HCT116 (cell line): Measurements from ENCODE around the gene GPX5. TPM values are rescaled to one million over a fixed set of nuclear protein-coding genes. Genes with fewer than 3 reads are reported as not detected.

Experiments
- ATAC-seq: fragments of 200-7000 bp; cut with Tn5 transposase; 2 replicates; pipeline ENCODE4 v1.9.1; 2020; ENCODE audit warnings: mild to moderate bottlenecking, moderate library complexity
- BruUV-seq: library from RNA; stranded (reverse); fragments of 400-500 nt; replicated peaks from 2 replicates; lab custom pipeline; 2021; lab: Mats Ljungman, UMichigan
- CTCF ChIA-PET: fragments of 300-600 bp; sonication (Branson Sonifier 250); formaldehyde crosslinking; loops from one replicate; lab custom pipeline; 2021; ENCODE audit warnings: antibody characterized with exemption; lab: Charles Lee
- POLR2A ChIA-PET: fragments of 300-600, 350-600 bp; sonication (Branson Sonifier 250); formaldehyde crosslinking; loops from one replicate; lab custom pipeline; 2021; ENCODE audit warnings: antibody characterized with exemption; lab: Charles Lee
- RAD21 ChIA-PET, 2 experiments: fragments of 300-600 bp; sonication (Branson Sonifier 250); formaldehyde crosslinking; loops; one replicate each; lab custom pipeline; 2023; ENCODE audit warnings: low total read pairs in 2 of 2; ENCODE audit not compliant: uncharacterized antibody in 2 of 2, unreplicated experiment in 2 of 2, low non-redundant PET in 1 of 2; lab: Charles Lee
- DNase-seq: peaks from one replicate; pipeline ENCODE4 v3.0.0-alpha.2; 2010; ENCODE audit warnings: low read depth, low spot score
- H2AFZ ChIP-seq: fragments of 200-600 bp; shearing (Covaris generic), sonication (generic); 2 replicates; pipeline ENCODE4 v1.6.1; 2017; ENCODE audit warnings: low read depth, mixed run types, mixed read lengths, antibody characterized with exemption, low read length; ENCODE audit not compliant: poor library complexity, severe bottlenecking
- H3K27ac ChIP-seq: 2 replicates; pipeline ENCODE4 v1.5.1; 2012; ENCODE audit warnings: low read depth, low read length
- H3K27me3 ChIP-seq: fragments of 200-600 bp; sonication (generic); 2 replicates; pipeline ENCODE4 v1.6.1; 2016; ENCODE audit warnings: mixed run types, low read length, mixed read lengths; ENCODE audit not compliant: insufficient read depth
- H3K36me3 ChIP-seq, 2 experiments: fragments of 200-500 bp in 1 of 2; fragments of 200-600 bp in 1 of 2; sonication (Bioruptor generic) in 1 of 2; sonication (generic) in 1 of 2; 2 replicates each; pipeline versions ENCODE4 v1.5.1 to v1.6.1; 2014 to 2016; ENCODE audit warnings: low read length in 2 of 2, inconsistent platforms in 1 of 2, mixed read lengths in 1 of 2, mixed run types in 1 of 2; ENCODE audit not compliant: insufficient read depth in 2 of 2, control insufficient read depth in 1 of 2
- H3K4me1 ChIP-seq, 2 experiments: fragments of 200-600 bp in 1 of 2; sonication (generic) in 1 of 2; 2 replicates each; pipeline versions ENCODE4 v1.5.1 to v1.6.1; 2012 to 2017; ENCODE audit warnings: low read length in 2 of 2, inconsistent platforms in 1 of 2, mild to moderate bottlenecking in 1 of 2, mixed read lengths in 1 of 2, mixed run types in 1 of 2, moderate library complexity in 1 of 2; ENCODE audit not compliant: insufficient read depth in 2 of 2, control insufficient read depth in 1 of 2
- H3K4me2 ChIP-seq: fragments of 200-600 bp; sonication (generic); 2 replicates; pipeline ENCODE4 v1.6.1; 2017; ENCODE audit warnings: mixed run types, low read length, mixed read lengths
- H3K4me3 ChIP-seq, 2 experiments: fragments of 200-600 bp in 1 of 2; sonication (generic) in 1 of 2; replicated peaks in 1 of 2; 2 replicates each; pipeline ENCODE4 v1.5.1; 2011 to 2016; ENCODE audit warnings: low read length in 2 of 2, control low read depth in 1 of 2, low read depth in 1 of 2, mild to moderate bottlenecking in 1 of 2, mixed read lengths in 1 of 2, mixed run types in 1 of 2
- H3K79me2 ChIP-seq: fragments of 200-600 bp; sonication (generic); 2 replicates; pipeline ENCODE4 v1.6.1; 2017; ENCODE audit warnings: mild to moderate bottlenecking, mixed run types, low read length, moderate library complexity, mixed read lengths; ENCODE audit not compliant: insufficient read depth
- H3K9ac ChIP-seq: fragments of 200-600 bp; sonication (generic); 2 replicates; pipeline ENCODE4 v1.6.1; 2016; ENCODE audit warnings: low read length, mixed read lengths
- H3K9me2 ChIP-seq: fragments of 200-600 bp; sonication (generic), shearing (Covaris generic); 2 replicates; pipeline ENCODE4 v1.6.1; 2017; ENCODE audit warnings: mixed run types, mild to moderate bottlenecking, moderate library complexity; ENCODE audit not compliant: insufficient read depth
- H3K9me3 ChIP-seq, 2 experiments: fragments of 200-500 bp in 1 of 2; fragments of 200-600 bp in 1 of 2; sonication (Bioruptor generic) in 1 of 2; sonication (generic) in 1 of 2; 2 replicates each; pipeline ENCODE4 v1.6.1; 2014 to 2017; ENCODE audit warnings: low read length in 2 of 2, mixed read lengths in 2 of 2, inconsistent platforms in 1 of 2, low read depth in 1 of 2, mild to moderate bottlenecking in 1 of 2, mixed run types in 1 of 2, moderate library complexity in 1 of 2; ENCODE audit not compliant: control insufficient read depth in 1 of 2, insufficient read depth in 1 of 2
- H4K20me1 ChIP-seq: fragments of 200-600 bp; sonication (generic), shearing (Covaris generic); 2 replicates; pipeline ENCODE4 v1.6.1; 2017; ENCODE audit warnings: mixed run types, mild to moderate bottlenecking, moderate library complexity; ENCODE audit not compliant: insufficient read depth
- CEBPB ChIP-seq: IDR thresholded peaks from 2 replicates; pipeline ENCODE4 v1.6.1; 2012; ENCODE audit warnings: low read depth
- CTCF ChIP-seq, 3 experiments: fragments of 200-600 bp in 1 of 3; sonication (generic) in 1 of 3; IDR thresholded peaks in 2 of 3; conservative IDR thresholded peaks in 1 of 3; 2 replicates each; pipeline ENCODE4 v1.5.1; 2012 to 2017; ENCODE audit warnings: low read depth in 2 of 3, low read length in 2 of 3, antibody characterized with exemption in 1 of 3, borderline replicate concordance in 1 of 3, control low read depth in 1 of 3, mild to moderate bottlenecking in 1 of 3, mixed read lengths in 1 of 3, mixed run types in 1 of 3, moderate library complexity in 1 of 3; ENCODE audit not compliant: insufficient read depth in 1 of 3
- EGR1 ChIP-seq: IDR thresholded peaks from 2 replicates; pipeline ENCODE4 v1.6.1; 2012; ENCODE audit warnings: low read depth
- EZH2phosphoT487 ChIP-seq: fragments of 200-600 bp; IDR thresholded peaks from 2 replicates; pipeline ENCODE4 v1.6.1; 2018; ENCODE audit warnings: antibody characterized with exemption, borderline replicate concordance
- JUND ChIP-seq: IDR thresholded peaks from 2 replicates; pipeline ENCODE4 v1.6.1; 2012
- POLR2A ChIP-seq: IDR thresholded peaks from 2 replicates; pipeline ENCODE4 v1.7.0; 2011; ENCODE audit warnings: borderline replicate concordance; ENCODE audit not compliant: insufficient read depth, insufficient read length; ENCODE audit errors: extremely low read depth
- RAD21 ChIP-seq: IDR thresholded peaks from 2 replicates; pipeline ENCODE4 v1.6.1; 2012; ENCODE audit warnings: low read depth, mild to moderate bottlenecking
- REST ChIP-seq: IDR thresholded peaks from 2 replicates; pipeline ENCODE4 v1.6.1; 2012; ENCODE audit warnings: low read depth
- SIN3A ChIP-seq: IDR thresholded peaks from 2 replicates; pipeline ENCODE4 v1.6.1; 2012; ENCODE audit warnings: low read depth
- SP1 ChIP-seq: IDR thresholded peaks from 2 replicates; pipeline ENCODE4 v1.6.1; 2012; ENCODE audit warnings: low read depth
- TCF7L2 ChIP-seq: IDR thresholded peaks from 2 replicates; pipeline ENCODE4 v1.7.0; 2011; ENCODE audit warnings: borderline replicate concordance, inconsistent platforms; ENCODE audit not compliant: insufficient read depth, insufficient read length; ENCODE audit errors: extremely low read depth
- YY1 ChIP-seq: IDR thresholded peaks from 2 replicates; pipeline ENCODE4 v1.6.1; 2011; ENCODE audit warnings: low read length, low read depth, moderate library complexity, mild to moderate bottlenecking; ENCODE audit not compliant: insufficient replicate concordance; ENCODE audit errors: extremely low read depth
- ZFX ChIP-seq: fragments of 450-650 bp; IDR thresholded peaks from 2 replicates; pipeline ENCODE4 v1.6.1; 2017
- ZNF274 ChIP-seq: fragments of 200-500 bp; sonication (Bioruptor generic); IDR thresholded peaks from 2 replicates; pipeline ENCODE4 v1.6.1; 2014; ENCODE audit warnings: mild to moderate bottlenecking, low read depth, low read length, inconsistent platforms
- intact Hi-C: fragments of 100-400 bp; cut with micrococcal nuclease; formaldehyde crosslinking; loops from 2 replicates; pipeline ENCODE4 v1.10.0; 2022
- total RNA-seq: library from RNA; stranded (reverse); gene quantifications from one replicate; pipeline ENCODE4 v1.2.1, GENCODE V29; 2021; ENCODE audit not compliant: unreplicated experiment
- TF ChIP-seq, protein P1 (sequence below): IDR thresholded peaks from 2 replicates; pipeline ENCODE4 v1.6.1; 2011; ENCODE audit warnings: mild to moderate bottlenecking, low read length, moderate library complexity; ENCODE audit not compliant: insufficient replicate concordance; ENCODE audit errors: extremely low read depth
- TF ChIP-seq, protein P2 (sequence below): IDR thresholded peaks from 2 replicates; pipeline ENCODE4 v1.6.1; 2012
- TF ChIP-seq, protein P3 (sequence below): IDR thresholded peaks from 2 replicates; pipeline ENCODE4 v1.6.1; 2012

The GPX5 gene
- total RNA-seq, 1 experiment from 2014 or later: not detected

- no peaks in the 10 kb centered on the region for H3K9me2 ChIP-seq
- no peaks in the 10 kb centered on the region for H3K36me3 ChIP-seq
- ChIA-PET RAD21 (no interaction called here), CTCF (interaction anchor here (1.8 to 2.9 kb wide), 2 partner anchors 8 to 35 kb away, joined by 4 to 7 read pairs; no protein-coding TSS in a partner anchor), POLR2A (interaction anchor here (1.1 kb wide), 1 partner anchor 76 kb away, joined by 3 read pairs; no protein-coding TSS in a partner anchor)
- intact Hi-C loops: no loop called here
- H3K27me3 ChIP-seq: no peaks in the 10 kb centered on the region
- H3K27ac ChIP-seq: no peak overlapping the region
- no TSS peak for BruUV-seq
- H4K20me1 ChIP-seq: no peaks in the 10 kb centered on the region
- no peaks in the 10 kb centered on the region for H3K4me1 ChIP-seq
- H3K9me3 ChIP-seq: no peaks in the 10 kb centered on the region
- H3K9ac ChIP-seq: no peak overlapping the region
- no peak overlapping the region for H3K4me2 ChIP-seq
- no peaks in the 10 kb centered on the region for H3K79me2 ChIP-seq
- ATAC-seq: no peak
- no peak for DNase-seq
- H3K4me3 ChIP-seq: no peak overlapping the region
- no peak for TF ChIP-seq POLR2A
- TF ChIP-seq CTCF (IDR thresholded peaks at IDR 0.05 in 2 of 3, conservative IDR thresholded peaks at IDR 0.05 in 1 of 3; ENCODE audit: borderline replicate concordance in 1 of 3, insufficient read depth in 1 of 3, low read depth in 2 of 3, low read length in 2 of 3): no peak
- TF ChIP-seq RAD21: no peak
- TF ChIP-seq, protein P1, sequence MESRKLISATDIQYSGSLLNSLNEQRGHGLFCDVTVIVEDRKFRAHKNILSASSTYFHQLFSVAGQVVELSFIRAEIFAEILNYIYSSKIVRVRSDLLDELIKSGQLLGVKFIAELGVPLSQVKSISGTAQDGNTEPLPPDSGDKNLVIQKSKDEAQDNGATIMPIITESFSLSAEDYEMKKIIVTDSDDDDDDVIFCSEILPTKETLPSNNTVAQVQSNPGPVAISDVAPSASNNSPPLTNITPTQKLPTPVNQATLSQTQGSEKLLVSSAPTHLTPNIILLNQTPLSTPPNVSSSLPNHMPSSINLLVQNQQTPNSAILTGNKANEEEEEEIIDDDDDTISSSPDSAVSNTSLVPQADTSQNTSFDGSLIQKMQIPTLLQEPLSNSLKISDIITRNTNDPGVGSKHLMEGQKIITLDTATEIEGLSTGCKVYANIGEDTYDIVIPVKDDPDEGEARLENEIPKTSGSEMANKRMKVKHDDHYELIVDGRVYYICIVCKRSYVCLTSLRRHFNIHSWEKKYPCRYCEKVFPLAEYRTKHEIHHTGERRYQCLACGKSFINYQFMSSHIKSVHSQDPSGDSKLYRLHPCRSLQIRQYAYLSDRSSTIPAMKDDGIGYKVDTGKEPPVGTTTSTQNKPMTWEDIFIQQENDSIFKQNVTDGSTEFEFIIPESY: no peak
- TF ChIP-seq SP1: no peak
- TF ChIP-seq CEBPB: no peak
- TF ChIP-seq YY1: no peak
- no peak for TF ChIP-seq ZNF274
- no peak for TF ChIP-seq TCF7L2
- TF ChIP-seq REST: no peak
- TF ChIP-seq ZFX: no peak
- TF ChIP-seq EZH2phosphoT487: no peak
- TF ChIP-seq JUND: no peak
- no peak for TF ChIP-seq EGR1
- TF ChIP-seq SIN3A: no peak
- TF ChIP-seq, protein P2, sequence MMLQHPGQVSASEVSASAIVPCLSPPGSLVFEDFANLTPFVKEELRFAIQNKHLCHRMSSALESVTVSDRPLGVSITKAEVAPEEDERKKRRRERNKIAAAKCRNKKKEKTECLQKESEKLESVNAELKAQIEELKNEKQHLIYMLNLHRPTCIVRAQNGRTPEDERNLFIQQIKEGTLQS: no peak
- TF ChIP-seq, protein P3, sequence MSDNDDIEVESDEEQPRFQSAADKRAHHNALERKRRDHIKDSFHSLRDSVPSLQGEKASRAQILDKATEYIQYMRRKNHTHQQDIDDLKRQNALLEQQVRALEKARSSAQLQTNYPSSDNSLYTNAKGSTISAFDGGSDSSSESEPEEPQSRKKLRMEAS: no peak
- no peak overlapping the region for H2AFZ ChIP-seq
Observed at GRCh38 chr6:28530777-28531176, 5.1 kb downstream of the GPX5 start.
